ENCODE results near the gene AQP12A. TPM values are rescaled to one million over a fixed set of nuclear protein-coding genes. Genes with fewer than 3 reads are reported as not detected.

AQP12A gene
- total and polyA plus RNA-seq, 9 of the 15 experiments (the other 6 are each of a cell fraction or from before 2014, with no cell fraction given): not detected

GRCh38 chr2:240707043-240707756, 15.5 kb downstream of the AQP12A start:
- intact Hi-C loops (cut with micrococcal nuclease) (loop anchor here (10.0 kb wide), 1 partner anchor 192 kb away; no protein-coding TSS in a partner anchor), in situ Hi-C loops (cut with MboI) (no loop called here)
- FAIRE-seq: no peak
- Histone ChIP-seq H3K9ac (ENCODE audit: insufficient read depth in 1 of 2, low read depth in 2 of 2, low read length in 2 of 2) (no peak overlapping the region), H3K9me3 (replicated peaks; ENCODE audit: control insufficient read depth, insufficient read depth, low read depth, low read length) (no peaks in the 10 kb centered on the region), H3K27ac (ENCODE audit: extremely low read depth, low read depth, low read length) (no peak overlapping the region), H2AFZ (ENCODE audit: low read depth, low read length) (no peak overlapping the region), H3K9me1 (ENCODE audit: control insufficient read depth, insufficient read depth, low read length) (no peaks in the 10 kb centered on the region), H3K79me2 (ENCODE audit: control insufficient read depth, insufficient read depth, low read length) (no peaks in the 10 kb centered on the region), H3K4me1 (replicated peaks in 1 of 2; ENCODE audit: control insufficient read depth in 2 of 2, insufficient read depth in 2 of 2, low read length in 2 of 2) (no peaks in the 10 kb centered on the region), H3K36me3 (ENCODE audit: control insufficient read depth, insufficient read depth, low read length) (no peaks in the 10 kb centered on the region), H3K4me2 (ENCODE audit: insufficient read depth, low read length) (no peak overlapping the region), H3K4me3 (no peak overlapping the region), H4K20me1 (replicated peaks; ENCODE audit: control insufficient read depth, insufficient read depth, low read length) (no peaks in the 10 kb centered on the region), H3K27me3 (ENCODE audit: control insufficient read depth in 2 of 2, insufficient read depth in 2 of 2, low read length in 2 of 2) (peaks cover 5 to 60% of the 10 kb centered on the region in 2 experiments; a peak in 4 of 5 replicates)
- ChIA-PET CTCF (ENCODE audit: low intra/inter-chr PET ratio) (no interaction called here), POLR2A (no interaction called here)
- no peak for DNase-seq (ENCODE audit: extremely low read depth in 1 of 4, low spot score in 3 of 4)
- ATAC-seq: no peak
- BruUV-seq (replicated peaks): no TSS peak
- TF ChIP-seq ZNF695 (CRISPR knock-in tag; IDR thresholded peaks at IDR 0.05): no peak
- no peak for TF ChIP-seq DACH1 (IDR thresholded peaks at IDR 0.05; ENCODE audit: partially characterized antibody)
- no peak for TF ChIP-seq POLR2B (IDR thresholded peaks at IDR 0.05; ENCODE audit: low read depth, partially characterized antibody)
- no peak for TF ChIP-seq TBP (optimal IDR thresholded peaks at IDR 0.05; ENCODE audit: low read depth, low read length)
- WGBS (ENCODE audit: insufficient coverage, low coverage, missing lambda C conversion rate): 15% methylated on average over 10 of the region's 15 CpGs

DNA sequence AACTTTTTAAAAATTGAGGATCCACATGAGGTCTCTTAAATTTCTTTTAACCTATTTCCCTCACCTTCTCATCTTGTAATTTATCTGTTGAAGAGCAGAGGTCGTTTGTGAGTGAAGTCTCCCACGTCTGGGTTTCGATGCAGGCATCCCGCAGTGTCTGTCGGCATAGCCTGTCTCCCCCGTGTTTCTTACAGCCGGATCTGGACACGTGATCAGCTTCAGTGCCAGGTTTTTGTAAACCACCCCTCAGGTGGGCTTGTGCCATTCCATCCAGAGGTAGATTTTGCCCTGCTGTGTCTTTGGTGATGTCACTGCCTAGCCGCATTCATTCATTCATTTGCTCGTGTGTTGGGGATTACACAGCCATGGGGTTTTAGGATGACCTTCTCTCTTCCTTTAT, 16.2 kb downstream of the AQP12A start:
- BruUV-seq (replicated peaks): no TSS peak
- Histone ChIP-seq H3K36me3 (ENCODE audit: control insufficient read depth, insufficient read depth, low read length) (no peaks in the 10 kb centered on the region), H3K79me2 (ENCODE audit: control insufficient read depth, insufficient read depth, low read length) (no peaks in the 10 kb centered on the region), H3K4me1 (replicated peaks in 1 of 2; ENCODE audit: control insufficient read depth in 2 of 2, insufficient read depth in 2 of 2, low read length in 2 of 2) (no peaks in the 10 kb centered on the region), H4K20me1 (replicated peaks; ENCODE audit: control insufficient read depth, insufficient read depth, low read length) (no peaks in the 10 kb centered on the region), H3K27me3 (ENCODE audit: control insufficient read depth in 2 of 2, insufficient read depth in 2 of 2, low read length in 2 of 2) (peaks cover 5 to 56% of the 10 kb centered on the region in 2 experiments; a peak in 4 of 5 replicates), H3K4me3 (no peak overlapping the region), H3K9ac (ENCODE audit: insufficient read depth in 1 of 2, low read depth in 2 of 2, low read length in 2 of 2) (no peak overlapping the region), H3K4me2 (ENCODE audit: insufficient read depth, low read length) (no peak overlapping the region), H3K27ac (ENCODE audit: extremely low read depth, low read depth, low read length) (no peak overlapping the region), H3K9me1 (ENCODE audit: control insufficient read depth, insufficient read depth, low read length) (no peaks in the 10 kb centered on the region), H2AFZ (ENCODE audit: low read depth, low read length) (no peak overlapping the region), H3K9me3 (replicated peaks; ENCODE audit: control insufficient read depth, insufficient read depth, low read depth, low read length) (no peaks in the 10 kb centered on the region)
- FAIRE-seq: no peak
- no peak for ATAC-seq
- ChIA-PET POLR2A (interaction anchor here (0.7 kb wide), 1 partner anchor 364 kb away, joined by 3 read pairs; no protein-coding TSS in a partner anchor), CTCF (ENCODE audit: low intra/inter-chr PET ratio) (no interaction called here)
- no peak for DNase-seq (ENCODE audit: extremely low read depth in 1 of 4, low spot score in 3 of 4)
- 0% methylated on average over 9 of the region's 10 CpGs for WGBS (ENCODE audit: insufficient coverage, low coverage, missing lambda C conversion rate)
- in situ Hi-C loops (cut with MboI): no loop called here
- intact Hi-C loops (cut with micrococcal nuclease): loop anchor here (10.0 kb wide), 1 partner anchor 193 kb away; no protein-coding TSS in a partner anchor
- no peak for TF ChIP-seq ZC3H4 (CRISPR knock-in tag; IDR thresholded peaks at IDR 0.05; ENCODE audit: borderline replicate concordance)
- no peak for TF ChIP-seq ZNF589 (CRISPR knock-in tag; IDR thresholded peaks at IDR 0.05; ENCODE audit: low read depth)
- no peak for TF ChIP-seq MIER1 (IDR thresholded peaks at IDR 0.05; ENCODE audit: low read depth)
- TF ChIP-seq, protein P1, sequence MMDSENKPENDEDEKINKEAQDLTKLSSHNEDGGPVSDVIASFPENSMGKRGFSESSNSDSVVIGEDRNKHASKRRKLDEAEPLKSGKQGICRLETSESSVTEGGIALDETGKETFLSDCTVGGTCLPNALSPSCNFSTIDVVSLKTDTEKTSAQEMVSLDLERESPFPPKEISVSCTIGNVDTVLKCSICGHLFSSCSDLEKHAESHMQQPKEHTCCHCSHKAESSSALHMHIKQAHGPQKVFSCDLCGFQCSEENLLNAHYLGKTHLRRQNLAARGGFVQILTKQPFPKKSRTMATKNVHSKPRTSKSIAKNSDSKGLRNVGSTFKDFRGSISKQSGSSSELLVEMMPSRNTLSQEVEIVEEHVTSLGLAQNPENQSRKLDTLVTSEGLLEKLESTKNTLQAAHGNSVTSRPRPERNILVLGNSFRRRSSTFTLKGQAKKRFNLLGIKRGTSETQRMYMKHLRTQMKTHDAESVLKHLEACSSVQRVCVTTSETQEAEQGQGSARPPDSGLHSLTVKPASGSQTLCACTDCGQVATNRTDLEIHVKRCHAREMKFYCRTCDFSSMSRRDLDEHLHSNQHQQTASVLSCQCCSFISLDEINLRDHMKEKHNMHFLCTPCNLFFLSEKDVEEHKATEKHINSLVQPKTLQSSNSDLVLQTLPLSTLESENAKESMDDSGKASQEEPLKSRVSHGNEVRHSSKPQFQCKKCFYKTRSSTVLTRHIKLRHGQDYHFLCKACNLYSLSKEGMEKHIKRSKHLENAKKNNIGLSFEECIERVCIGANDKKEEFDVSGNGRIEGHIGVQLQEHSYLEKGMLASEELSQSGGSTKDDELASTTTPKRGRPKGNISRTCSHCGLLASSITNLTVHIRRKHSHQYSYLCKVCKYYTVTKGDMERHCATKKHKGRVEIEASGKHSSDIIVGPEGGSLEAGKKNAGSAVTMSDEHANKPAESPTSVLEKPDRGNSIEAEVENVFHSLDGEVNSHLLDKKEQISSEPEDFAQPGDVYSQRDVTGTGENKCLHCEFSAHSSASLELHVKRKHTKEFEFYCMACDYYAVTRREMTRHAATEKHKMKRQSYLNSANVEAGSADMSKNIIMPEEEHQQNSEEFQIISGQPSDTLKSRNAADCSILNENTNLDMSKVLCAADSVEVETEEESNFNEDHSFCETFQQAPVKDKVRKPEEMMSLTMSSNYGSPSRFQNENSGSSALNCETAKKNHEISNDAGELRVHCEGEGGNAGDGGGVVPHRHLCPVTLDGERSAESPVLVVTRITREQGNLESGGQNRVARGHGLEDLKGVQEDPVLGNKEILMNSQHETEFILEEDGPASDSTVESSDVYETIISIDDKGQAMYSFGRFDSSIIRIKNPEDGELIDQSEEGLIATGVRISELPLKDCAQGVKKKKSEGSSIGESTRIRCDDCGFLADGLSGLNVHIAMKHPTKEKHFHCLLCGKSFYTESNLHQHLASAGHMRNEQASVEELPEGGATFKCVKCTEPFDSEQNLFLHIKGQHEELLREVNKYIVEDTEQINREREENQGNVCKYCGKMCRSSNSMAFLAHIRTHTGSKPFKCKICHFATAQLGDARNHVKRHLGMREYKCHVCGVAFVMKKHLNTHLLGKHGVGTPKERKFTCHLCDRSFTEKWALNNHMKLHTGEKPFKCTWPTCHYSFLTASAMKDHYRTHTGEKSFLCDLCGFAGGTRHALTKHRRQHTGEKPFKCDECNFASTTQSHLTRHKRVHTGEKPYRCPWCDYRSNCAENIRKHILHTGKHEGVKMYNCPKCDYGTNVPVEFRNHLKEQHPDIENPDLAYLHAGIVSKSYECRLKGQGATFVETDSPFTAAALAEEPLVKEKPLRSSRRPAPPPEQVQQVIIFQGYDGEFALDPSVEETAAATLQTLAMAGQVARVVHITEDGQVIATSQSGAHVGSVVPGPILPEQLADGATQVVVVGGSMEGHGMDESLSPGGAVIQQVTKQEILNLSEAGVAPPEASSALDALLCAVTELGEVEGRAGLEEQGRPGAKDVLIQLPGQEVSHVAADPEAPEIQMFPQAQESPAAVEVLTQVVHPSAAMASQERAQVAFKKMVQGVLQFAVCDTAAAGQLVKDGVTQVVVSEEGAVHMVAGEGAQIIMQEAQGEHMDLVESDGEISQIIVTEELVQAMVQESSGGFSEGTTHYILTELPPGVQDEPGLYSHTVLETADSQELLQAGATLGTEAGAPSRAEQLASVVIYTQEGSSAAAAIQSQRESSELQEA (IDR thresholded peaks at IDR 0.05; ENCODE audit: low read depth): no peak
